H1 (cell line): Measurements from ENCODE around the gene TPSAB1.

ENCODE experiments used
- CTCF ChIP-seq, 3 experiments: IDR thresholded peaks; 1 replicate in 2 of 3; 2 replicates in 1 of 3; pipeline versions ENCODE4 v1.5.1 to v1.6.1; 2011; ENCODE audit warnings: low read length in 3 of 3, mild to moderate bottlenecking in 3 of 3, inconsistent platforms in 2 of 3, low read depth in 1 of 3, moderate library complexity in 1 of 3; ENCODE audit not compliant: insufficient read depth in 1 of 3; ENCODE audit errors: control extremely low read depth in 1 of 3
- MAFK ChIP-seq: IDR thresholded peaks from 2 replicates; pipeline ENCODE4 v1.6.1; 2012; ENCODE audit warnings: low read depth, mild to moderate bottlenecking, improper control_type of control experiment, low read length
- NRF1 ChIP-seq: IDR thresholded peaks from 2 replicates; pipeline ENCODE4 v1.6.1; 2011; ENCODE audit warnings: mild to moderate bottlenecking, low read depth, low read length, improper control_type of control experiment
- POLR2A ChIP-seq, 2 experiments: IDR thresholded peaks; 1 replicate in 1 of 2; 2 replicates in 1 of 2; pipeline ENCODE4 v1.6.1; 2011; ENCODE audit warnings: low read depth in 2 of 2, low read length in 2 of 2, mild to moderate bottlenecking in 2 of 2; ENCODE audit errors: control extremely low read depth in 1 of 2
- POLR2AphosphoS5 ChIP-seq: IDR thresholded peaks from 2 replicates; pipeline ENCODE4 v1.6.1; 2011; ENCODE audit warnings: low read depth, low read length
- SP1 ChIP-seq: IDR thresholded peaks from 2 replicates; pipeline ENCODE4 v1.6.1; 2011; ENCODE audit warnings: low read depth, low read length
- SP2 ChIP-seq: IDR thresholded peaks from 2 replicates; pipeline ENCODE4 v1.6.1; 2012; ENCODE audit warnings: mild to moderate bottlenecking, low read length, inconsistent platforms
- TCF12 ChIP-seq: IDR thresholded peaks from 2 replicates; pipeline ENCODE4 v1.6.1; 2011; ENCODE audit warnings: low read depth, mild to moderate bottlenecking, low read length

GRCh38 chr16:1279945-1280589 lies 39.6 kb downstream of the TPSAB1 start:
- TF ChIP-seq CTCF (IDR thresholded peaks at IDR 0.05; ENCODE audit: control extremely low read depth in 1 of 3, insufficient read depth in 1 of 3, low read depth in 1 of 3, low read length in 3 of 3) (no peak), SP1 (no peak), MAFK (no peak), POLR2A (IDR thresholded peaks at IDR 0.05; ENCODE audit: control extremely low read depth in 1 of 2, low read depth in 2 of 2, low read length in 2 of 2) (no peak), POLR2AphosphoS5 (no peak), NRF1 (no peak), TCF12 (no peak), SP2 (no peak)
